HG03378 (cell line): ENCODE measurements around the gene PRCP.

Experiments used
- ATAC-seq: cut with Tn5 transposase; IDR thresholded peaks from one replicate; pipeline ENCODE4 v1.9.1; 2021; ENCODE audit warnings: mild to moderate bottlenecking, moderate library complexity; ENCODE audit not compliant: unreplicated experiment

Gene PRCP

GRCh38 chr11:82787981-82788380, 112.2 kb downstream of the PRCP start:
- ATAC-seq: no peak

DNA sequence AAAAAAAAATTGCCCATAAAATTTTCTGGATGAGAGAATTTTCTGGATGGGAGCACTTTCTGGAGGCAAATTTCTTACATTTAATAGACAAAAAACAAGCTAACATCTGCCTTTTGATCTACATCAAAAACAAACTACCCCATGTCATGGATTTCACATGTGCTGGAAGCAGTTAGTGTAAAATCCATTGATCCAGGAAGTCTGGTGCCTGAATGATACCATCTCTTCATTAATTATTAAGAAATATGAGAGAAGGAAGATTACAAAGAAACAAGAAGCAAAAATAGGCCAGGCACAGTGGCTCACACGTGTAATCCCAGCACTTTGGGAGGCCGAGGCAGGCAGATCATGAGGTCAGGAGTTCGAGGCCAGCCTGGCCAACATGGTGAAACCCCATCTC, 113.4 kb downstream of the PRCP start:
- no peak for ATAC-seq

- ATAC-seq: no peak
These were observed 114.2 kb downstream of the PRCP start for GRCh38 chr11:82786001-82786400.

- ATAC-seq: no peak
These were observed 117.3 kb downstream of the PRCP start for GRCh38 chr11:82782825-82783374.

DNA sequence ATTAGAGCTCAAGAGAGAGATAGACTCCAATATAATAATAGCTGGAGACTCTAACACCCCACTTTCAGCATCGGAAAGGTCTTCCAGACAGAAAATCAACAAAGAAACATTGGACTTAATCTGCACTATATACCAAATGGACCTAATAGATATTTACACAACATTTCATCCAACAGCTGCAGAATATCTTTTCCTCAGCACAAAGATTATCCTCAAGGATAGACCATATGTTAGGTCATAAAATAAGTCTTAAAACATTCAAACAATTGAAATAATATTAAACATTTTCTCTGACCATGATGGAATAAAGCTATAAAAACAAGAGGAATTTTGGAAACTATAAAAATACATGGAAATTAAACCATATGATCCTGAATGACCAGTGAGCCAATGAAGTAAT, 121.5 kb downstream of the PRCP start:
- no peak for ATAC-seq

GRCh38 chr11:82776377-82776776, 123.9 kb downstream of the PRCP start:
- ATAC-seq: no peak

GRCh38 chr11:82775736-82776346, 124.4 kb downstream of the PRCP start:
- ATAC-seq: peak; percentile 97

- no peak for ATAC-seq
These were observed 125.0 kb downstream of the PRCP start for GRCh38 chr11:82775218-82775617.
